Endothelial cell of umbilical vein (primary cell): ENCODE results near the gene CDH3.

Experiments
- CTCF ChIP-seq, 2 donors: IDR thresholded peaks; 1 replicate in 1 of 2; 2 replicates in 1 of 2; pipeline ENCODE4 v1.5.1; 2011; ENCODE audit warnings: low read length in 2 of 2, mild to moderate bottlenecking in 2 of 2, moderate library complexity in 2 of 2, control low read depth in 1 of 2, inconsistent platforms in 1 of 2, low read depth in 1 of 2; ENCODE audit not compliant: insufficient read depth in 1 of 2; ENCODE audit errors: extremely low read depth in 1 of 2
- FOS ChIP-seq: IDR thresholded peaks from 2 replicates; pipeline ENCODE4 v1.6.1; 2011; ENCODE audit warnings: mild to moderate bottlenecking, low read length, moderate library complexity, borderline replicate concordance; ENCODE audit not compliant: insufficient read depth
- POLR2AphosphoS5 ChIP-seq: IDR thresholded peaks from 2 replicates; pipeline ENCODE4 v1.6.1; 2012; ENCODE audit warnings: low read depth, mild to moderate bottlenecking, control low read depth, low read length, moderate library complexity; ENCODE audit not compliant: insufficient read depth

- TF ChIP-seq POLR2AphosphoS5 (no peak), FOS (no peak), CTCF (IDR thresholded peaks at IDR 0.05; ENCODE audit: extremely low read depth in 1 of 2, insufficient read depth in 1 of 2, low read depth in 1 of 2, low read length in 2 of 2) (no peak)
These were observed 79.7 kb downstream of the CDH3 start for GRCh38 chr16:68724797-68725196.
